Germinal center (tissue), 1 donor: ENCODE measurements around the gene SMAD1.
"Not testable (repeated sequence)": the region's sequence is repeated elsewhere in the genome, so short reads cannot be mapped to it uniquely, and the experiment has no call there.

Experiments used
- DNase-seq: peaks from one replicate; pipeline ENCODE4 v3.0.0; 2012; ENCODE audit warnings: mixed read lengths, low spot score

SMAD1 gene

DNA sequence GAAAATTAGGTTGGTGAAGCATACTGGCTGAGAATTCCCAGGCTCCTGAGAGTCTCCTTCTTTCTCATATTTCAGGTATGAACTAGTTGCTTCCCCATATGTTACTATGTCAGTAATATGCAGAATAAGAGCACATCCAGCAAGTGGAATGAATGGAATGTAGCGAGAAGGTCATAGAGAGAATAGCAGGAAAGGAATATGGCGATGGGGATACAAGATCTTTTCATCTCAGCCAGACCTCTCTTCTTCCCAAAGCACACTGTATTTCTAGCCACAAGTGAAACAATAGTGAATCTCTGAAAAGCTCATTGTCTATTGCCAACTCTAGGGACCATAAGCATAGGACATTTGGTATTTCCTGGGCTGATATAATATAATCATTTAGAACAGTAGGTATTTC is 82.9 kb downstream of the SMAD1 start:
- DNase-seq = no peak

DNA sequence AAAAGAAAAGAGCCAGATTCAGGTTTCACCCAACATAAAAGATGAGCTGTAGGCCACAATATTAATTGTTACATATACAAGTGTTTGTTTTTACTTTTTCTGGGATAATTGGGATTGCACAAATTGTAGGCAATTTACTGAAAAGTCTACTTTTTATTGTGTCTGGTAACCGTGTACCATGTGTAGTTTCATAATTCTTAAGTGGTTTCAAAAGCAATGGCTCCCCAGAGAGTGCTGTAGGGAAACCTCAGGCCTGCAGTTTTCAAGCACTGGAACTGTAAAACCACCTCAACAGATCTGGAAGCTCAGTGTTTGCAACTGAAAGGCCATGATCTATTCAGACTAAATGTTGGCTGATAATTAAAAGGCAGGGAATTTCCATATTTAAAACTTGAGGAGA is 83.7 kb downstream of the SMAD1 start:
- DNase-seq = no peak

DNA sequence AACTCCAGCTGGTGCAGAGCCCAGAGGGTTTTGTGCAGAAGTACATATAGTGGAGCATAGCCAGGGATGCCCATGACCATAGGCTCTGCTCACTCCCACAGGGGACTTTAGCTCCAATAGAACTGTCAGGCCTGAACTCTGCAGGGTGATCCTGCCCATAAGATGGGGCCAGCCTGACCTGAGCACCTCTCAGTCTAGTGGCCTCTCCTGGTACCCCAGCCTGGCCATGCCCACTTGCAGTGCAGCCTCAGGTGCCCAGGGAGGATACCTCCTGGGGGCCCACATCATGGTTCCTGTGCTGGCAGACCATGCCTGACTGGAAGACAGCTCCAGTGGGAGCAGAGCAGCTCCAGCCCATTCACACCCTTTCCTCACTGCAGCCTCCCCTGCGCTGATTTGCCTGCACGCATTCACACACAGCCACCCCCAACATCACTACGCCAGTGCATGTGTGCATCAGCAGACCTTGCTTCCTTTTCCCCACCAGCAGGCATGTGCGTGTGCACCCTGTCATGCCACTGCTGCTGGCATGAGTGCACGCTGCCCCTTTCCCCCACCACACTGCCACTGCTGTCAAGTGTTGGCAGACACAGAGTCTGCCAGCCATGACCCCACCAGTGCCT is 84.5 kb downstream of the SMAD1 start:
- DNase-seq = no peak

DNA sequence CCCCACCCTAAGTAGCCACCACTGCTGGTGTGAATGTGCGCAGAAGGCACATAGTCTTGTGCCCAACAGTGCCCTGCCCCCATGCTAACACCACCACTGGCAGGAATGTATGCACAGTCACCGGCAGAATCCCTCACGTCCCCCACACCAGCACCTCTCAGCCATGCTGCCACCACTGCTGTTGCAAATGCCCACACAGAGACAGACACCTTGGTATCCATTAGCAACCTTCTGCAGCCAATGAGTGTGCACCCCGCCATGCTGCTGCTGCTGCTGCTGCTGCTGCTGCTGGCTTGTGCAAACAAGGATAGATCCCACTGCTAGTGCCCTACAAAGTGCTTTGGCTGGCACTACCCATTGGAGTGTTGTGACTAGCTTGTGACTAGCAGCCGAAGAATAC is 85.1 kb downstream of the SMAD1 start:
- DNase-seq = no peak

DNA sequence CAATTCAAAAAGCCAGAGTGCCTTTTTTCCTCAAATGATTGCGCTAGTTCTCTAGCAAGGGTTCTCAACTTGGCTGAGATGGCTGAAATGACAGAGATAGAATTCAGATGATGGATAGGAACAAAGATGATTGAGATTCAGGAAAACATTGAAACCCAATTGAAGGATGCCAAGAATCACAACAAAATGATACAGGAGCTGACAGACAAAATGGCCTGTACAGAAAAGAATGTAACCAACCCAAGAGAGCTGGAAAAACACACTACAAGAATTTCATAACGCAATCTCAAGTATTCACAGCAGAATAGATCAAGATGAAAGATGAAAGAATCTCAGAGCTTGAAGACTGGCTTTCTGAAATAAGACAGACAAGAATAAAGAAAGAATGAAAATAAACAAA is 85.9 kb downstream of the SMAD1 start:
- DNase-seq = no peak

DNA sequence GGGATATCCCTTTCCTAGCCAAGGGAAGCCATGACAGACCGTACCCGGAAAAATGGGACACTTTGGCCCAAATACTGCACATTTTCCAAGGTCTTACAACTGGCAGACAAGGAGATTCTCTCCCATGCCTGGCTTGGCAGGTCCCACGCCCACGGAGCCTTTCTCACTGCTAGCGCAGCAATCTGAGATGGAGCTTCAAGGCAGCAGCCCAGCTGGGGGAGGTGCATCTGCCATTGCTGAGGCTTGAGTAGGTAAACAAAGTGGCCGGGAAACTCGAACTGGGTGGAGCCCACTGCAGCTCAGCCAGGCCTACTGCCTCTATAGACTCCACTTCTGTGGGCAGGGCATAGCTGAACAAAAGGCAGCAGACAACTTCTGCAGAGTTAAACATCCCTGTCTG is 92.9 kb downstream of the SMAD1 start:
- DNase-seq = not testable (repeated sequence)

DNA sequence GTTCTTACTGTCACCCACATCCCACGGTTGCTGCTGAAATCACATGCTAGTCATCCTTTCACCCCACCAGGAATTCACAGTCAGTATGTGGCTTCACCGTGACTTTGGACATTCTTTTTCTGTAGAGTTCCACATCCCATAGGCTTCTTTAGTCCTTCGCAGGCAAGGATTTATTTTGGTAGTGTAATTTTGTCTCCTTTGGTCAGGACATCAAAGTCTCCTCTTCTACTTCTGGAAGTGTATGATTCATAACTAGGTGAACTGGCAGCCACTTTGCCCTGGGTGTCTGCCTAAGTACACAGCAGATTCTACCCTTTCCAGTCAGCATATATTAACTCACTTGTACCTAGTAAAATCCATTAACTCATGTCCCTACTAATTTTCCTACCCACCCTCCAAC is 99.3 kb downstream of the SMAD1 start:
- DNase-seq = no peak

DNA sequence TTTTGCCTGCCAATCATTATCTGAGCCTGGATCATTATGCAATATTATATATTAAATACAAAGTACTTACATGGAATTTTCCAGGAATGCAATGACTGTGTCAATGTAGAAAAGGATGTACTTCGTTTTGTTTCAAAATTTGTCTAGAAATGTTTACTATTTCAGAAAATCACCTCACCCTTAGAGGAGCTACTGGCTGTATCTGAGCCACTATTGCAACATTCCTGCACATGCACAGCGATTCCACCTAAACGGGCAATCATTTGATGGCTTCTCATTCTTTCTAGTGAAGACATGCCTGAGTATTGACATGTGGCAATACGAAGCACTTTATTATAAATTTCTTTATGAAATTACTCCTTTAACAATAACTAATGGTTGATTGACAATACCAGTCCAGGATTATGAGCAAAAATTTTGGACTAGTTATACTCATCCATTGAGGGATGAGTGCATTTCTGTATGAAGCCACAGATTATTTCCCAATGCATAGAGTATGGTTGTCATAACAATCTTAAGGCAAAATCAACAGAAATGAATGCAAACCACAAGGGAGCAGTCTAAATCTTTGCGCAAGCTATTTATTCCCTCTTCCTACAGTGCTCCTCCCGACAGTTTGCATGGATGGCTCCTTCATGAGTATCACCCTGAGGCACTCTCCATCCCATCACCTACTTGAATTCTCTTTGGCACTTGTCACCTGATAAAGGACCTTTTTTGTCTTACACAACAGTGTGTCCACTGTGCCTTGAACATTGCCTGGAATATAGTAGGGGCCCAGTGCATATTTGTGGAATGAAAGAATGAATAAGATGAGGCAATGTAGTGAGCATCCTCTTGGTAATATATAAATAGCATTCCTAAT is 101.8 kb downstream of the SMAD1 start:
- no peak for DNase-seq

DNA sequence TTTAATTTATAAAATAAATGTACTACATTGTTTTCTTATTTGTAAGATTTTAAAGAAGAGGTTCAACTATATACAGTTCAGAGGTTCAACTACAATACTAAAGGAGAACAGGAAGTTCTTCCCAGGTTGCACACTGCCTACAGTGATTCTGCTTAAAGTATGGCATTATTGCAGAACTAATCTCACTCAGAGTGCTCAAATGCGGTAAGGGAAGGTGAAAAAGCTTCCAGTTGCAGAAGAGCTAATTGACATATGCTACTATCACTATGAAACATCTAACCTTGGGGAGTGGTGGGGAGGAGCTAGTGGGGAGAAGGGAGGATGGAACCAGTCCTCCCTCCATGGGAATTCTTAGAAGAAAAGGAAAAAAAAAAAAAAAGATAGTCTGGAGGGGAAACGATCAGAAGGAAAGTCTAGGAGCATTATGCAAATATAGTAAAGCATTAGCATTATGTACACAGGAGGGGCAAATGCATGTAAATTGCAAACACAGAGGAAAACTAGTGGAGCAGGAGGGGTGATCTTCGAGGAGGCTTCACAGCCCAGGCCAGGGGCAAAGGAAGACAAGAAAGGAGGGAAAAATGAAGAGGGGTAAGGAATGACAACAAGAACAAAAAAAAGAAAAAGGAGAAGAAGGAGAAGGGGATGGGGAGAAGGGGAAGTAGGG is 105.6 kb downstream of the SMAD1 start:
- DNase-seq = no peak

DNA sequence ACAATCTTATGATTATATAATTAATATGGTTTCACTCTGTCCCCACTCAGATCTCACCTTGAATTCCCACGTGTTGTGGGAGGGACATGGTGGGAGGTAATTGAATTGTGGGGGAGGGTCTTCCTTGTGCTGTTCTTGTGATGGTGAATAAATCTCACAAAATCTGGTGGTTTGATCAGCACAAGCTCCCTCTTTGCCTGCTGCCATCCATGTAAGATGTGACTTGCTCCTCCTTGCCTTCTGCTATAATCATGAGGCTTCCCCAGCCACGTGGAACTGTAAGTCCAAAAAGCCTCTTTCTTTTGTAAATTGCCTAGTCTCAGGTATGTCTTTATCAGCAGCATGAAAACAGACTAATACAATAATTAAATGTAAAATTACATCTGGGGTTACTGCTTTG is 107.7 kb downstream of the SMAD1 start:
- DNase-seq = not testable (repeated sequence)

DNA sequence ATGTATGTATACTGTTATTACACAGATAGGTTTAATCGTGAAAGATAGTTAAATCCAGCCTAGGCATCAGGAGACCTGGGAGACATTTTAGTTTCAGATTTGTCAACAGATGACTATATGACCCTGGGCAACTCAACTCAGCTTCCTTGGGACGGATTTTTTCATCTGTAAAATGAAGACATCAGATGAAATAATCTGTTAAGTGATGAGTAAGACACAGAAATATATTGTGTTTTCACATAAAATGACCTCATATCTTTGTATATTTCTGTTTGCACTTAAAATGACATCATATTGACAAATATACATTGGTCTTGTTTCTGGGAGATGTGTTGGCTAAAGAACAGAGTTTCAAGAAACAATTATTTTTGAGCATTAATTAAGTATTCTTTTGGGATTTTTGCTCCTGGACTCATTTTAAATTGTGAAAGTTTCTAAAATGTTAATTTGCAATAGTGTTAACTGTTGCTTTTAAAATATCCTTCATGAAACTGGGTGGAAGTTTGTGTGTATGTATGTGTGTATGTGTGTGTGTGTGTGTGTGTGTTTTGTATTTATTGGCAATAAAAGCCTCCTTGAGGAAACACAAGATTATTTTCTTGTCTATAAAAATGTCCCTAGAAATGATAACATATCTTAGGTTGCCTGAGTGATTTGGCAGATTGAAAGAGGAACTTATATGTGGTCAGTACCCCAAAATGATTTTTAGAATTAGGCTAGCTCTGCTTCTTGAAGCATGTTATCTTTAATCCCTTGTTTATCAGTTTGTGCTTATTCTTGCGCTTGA is 108.5 kb downstream of the SMAD1 start:
- DNase-seq = no peak

DNA sequence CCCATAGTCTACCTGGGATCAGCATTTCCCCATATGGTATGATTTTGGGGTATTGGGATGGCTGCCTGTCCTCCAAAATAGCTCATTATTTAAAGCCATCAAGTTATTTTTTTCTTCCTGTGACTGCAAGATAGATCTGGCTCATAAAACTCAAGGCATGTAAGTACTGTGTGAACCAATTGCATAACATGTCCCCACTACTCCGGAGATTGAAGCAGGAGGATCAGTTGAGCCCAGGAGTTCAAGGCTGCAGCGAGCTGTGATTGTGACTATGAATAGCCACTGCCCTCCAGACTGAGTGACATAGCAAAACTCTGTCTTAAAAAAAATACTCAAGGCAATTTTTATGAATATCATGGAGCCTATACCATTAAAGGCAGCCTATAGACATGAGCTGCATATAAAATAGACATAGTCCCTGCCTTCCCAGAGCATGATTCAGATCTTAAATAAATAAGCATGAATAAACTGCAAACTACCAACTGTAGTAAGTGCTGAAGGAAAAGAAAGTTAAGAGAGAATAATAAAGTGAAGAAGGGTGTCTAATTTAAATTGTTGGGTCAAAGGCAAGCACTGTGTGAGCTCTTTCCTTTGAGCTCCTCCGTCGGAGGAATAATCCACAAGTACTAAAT is 120.6 kb downstream of the SMAD1 start:
- DNase-seq = no peak

DNA sequence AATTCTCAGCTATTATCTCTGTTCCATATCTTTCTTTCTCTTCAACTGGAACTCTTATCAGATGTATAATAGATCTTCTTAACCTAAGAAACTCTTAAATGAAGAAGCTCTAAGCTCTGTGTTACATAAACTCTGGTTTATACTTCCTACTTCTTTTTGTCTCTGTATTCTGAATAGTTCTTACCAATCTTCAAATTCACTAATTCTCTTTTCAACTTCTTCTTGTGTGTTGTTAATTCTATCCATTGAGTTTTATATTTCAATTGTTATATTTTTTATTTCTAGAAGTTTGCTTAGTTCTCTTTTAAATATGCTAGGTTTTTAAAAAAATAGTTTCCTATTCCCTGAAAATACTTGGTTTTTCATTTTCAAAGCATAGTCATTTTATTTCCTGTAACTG is 124.3 kb downstream of the SMAD1 start:
- no peak for DNase-seq
